ENCODE data around the gene SLAMF7.

GRCh38 chr1:160755911-160756848 lies 17.1 kb downstream of the SLAMF7 start:
- no peak for TF ChIP-seq CTCF (IDR thresholded peaks at IDR 0.05)
- TF ChIP-seq POLR2A (IDR thresholded peaks at IDR 0.05), result no peak

Measured in Peyer's patch (tissue), 4 donors.